ENCODE data around the gene DOCK1.

Gene DOCK1

DNA sequence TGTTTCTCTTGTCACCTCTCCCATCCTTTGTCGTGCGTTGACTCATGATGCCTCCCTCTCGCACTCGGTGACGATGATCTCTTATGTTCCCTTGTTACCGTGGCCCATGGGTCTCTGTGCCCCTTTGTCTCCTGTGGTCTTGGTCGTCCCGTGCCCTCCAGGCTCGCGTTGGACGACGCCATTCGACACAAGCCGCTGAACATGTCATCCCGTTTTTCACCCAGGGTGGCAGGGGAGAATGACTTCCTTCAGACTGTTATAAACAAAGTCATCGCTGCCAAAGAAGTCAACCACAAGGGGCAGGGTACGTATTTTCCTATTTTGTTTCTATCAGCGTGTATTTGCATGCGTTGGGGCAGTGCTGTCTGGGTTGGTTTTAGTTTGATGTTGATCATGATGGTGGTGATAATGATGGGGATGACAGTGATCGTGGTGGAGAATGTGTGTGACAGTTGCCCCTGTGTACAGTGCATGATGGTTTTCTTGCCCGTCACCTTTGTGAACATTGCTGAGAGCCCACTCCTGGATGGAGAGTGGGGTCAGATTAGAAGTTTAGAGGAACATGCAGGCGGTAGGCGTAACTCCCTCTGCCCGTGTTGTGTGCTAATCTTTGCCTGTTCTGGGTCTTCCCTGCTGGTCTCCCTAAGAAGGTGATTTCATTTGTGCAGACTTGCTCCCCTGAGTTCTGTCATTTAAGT is 107.0 kb downstream of the DOCK1 start:
- DNase-seq (ENCODE audit: low spot score), result no peak

GRCh38 chr10:127012769-127013152 is 107.5 kb downstream of the DOCK1 start:
- DNase-seq (ENCODE audit: low spot score), result peak; percentile 62

- DNase-seq (ENCODE audit: low spot score), result peak; percentile 47
These were observed 108.0 kb downstream of the DOCK1 start for GRCh38 chr10:127013211-127013656.

- DNase-seq (ENCODE audit: low spot score), result peak; percentile 44
These were observed 108.7 kb downstream of the DOCK1 start for GRCh38 chr10:127013691-127014473.

- DNase-seq (ENCODE audit: low spot score), result no peak
These were observed 109.4 kb downstream of the DOCK1 start for GRCh38 chr10:127014671-127015070.

GRCh38 chr10:127015373-127015772 is 110.1 kb downstream of the DOCK1 start:
- no peak for DNase-seq (ENCODE audit: low spot score)

- DNase-seq (ENCODE audit: low spot score), result no peak
These were observed 111.1 kb downstream of the DOCK1 start for GRCh38 chr10:127016331-127016730.

DNA sequence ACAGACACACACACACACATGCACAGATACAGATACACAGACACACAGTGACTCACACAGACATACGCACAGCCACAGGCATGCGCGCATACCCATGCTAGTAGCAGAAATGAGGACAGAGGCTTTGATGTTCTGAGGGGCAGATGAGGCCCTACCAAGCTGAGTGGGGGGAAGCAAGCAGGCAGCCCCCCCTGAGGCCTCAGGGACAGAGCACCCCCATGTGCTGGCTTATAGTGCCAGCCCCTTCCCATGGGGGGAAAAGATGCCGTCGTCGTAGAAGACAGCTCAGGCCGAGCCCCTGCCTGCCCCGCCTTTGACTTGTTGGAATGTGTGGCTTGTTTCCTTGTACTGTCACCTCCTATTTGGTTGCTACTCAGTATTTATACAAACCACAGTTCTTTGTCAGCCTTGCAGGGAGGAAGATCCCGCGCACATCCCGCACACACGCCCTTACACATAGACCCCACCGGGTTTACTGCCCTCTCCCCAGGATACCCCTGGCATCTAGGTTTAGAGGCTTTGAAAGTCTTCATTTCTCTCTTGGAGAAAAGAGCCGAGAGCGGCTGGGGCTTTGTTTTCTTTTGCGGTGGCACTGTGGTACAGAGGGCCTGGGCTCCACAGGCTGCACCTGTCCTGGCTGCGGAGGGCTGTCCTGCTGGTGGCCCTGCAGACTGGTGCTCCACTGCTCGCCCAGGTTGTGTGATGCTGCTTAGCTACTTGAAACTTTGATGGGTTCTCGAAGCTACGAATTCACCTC is 112.5 kb downstream of the DOCK1 start:
- peak; percentile 7 for DNase-seq (ENCODE audit: low spot score)

GRCh38 chr10:127018298-127018650 is 113.0 kb downstream of the DOCK1 start:
- DNase-seq (ENCODE audit: low spot score), result no peak

GRCh38 chr10:127018766-127019165 is 113.5 kb downstream of the DOCK1 start:
- no peak for DNase-seq (ENCODE audit: low spot score)

DNA sequence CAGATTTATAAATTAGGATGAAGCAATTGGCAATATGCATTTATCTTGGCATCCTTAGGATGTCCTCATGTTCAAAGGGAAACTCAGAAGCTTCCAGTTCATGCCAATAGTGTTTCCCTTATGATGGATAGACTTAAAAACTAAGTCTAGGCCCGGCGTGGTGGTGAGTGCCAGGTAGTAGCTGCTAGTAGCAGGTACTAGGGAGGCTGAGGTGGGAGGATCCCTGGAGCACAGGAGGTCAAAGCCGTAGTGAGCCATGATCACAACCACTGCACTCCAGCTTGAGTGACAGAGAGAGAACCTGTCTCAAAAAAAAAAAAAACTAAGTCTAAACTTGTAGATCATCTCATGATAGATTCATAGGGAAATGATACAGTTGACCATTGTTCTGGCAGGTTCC is 115.0 kb downstream of the DOCK1 start:
- no peak for DNase-seq (ENCODE audit: low spot score)

GRCh38 chr10:127021801-127022200 is 116.6 kb downstream of the DOCK1 start:
- no peak for DNase-seq (ENCODE audit: low spot score)

GRCh38 chr10:127024685-127025435 is 119.6 kb downstream of the DOCK1 start:
- no peak for DNase-seq (ENCODE audit: low spot score)

DNA sequence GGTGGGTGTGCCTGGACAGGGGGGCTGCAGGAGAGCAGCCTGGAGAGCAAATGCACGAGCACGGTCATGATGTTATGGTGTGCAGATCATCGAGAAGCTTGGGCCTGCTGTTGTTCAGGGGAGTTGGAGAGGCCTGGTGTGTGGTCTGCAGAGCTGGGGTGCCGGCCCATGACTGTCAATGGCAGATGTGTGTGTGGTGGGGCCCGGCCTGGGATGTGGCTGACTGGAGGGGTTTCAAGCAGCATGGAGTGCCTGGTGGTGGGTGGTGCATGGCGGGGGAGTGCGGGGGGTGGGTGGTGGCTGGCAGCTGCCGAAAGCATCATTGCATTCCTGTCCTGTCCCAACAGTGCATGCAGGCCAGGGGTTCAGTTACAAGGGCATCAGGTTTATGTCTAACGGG is 122.6 kb downstream of the DOCK1 start:
- DNase-seq (ENCODE audit: low spot score), result no peak

GRCh38 chr10:127028556-127028955 is 123.3 kb downstream of the DOCK1 start:
- DNase-seq (ENCODE audit: low spot score), result no peak

- DNase-seq (ENCODE audit: low spot score), result no peak
These were observed 123.8 kb downstream of the DOCK1 start for GRCh38 chr10:127029061-127029460.

DNA sequence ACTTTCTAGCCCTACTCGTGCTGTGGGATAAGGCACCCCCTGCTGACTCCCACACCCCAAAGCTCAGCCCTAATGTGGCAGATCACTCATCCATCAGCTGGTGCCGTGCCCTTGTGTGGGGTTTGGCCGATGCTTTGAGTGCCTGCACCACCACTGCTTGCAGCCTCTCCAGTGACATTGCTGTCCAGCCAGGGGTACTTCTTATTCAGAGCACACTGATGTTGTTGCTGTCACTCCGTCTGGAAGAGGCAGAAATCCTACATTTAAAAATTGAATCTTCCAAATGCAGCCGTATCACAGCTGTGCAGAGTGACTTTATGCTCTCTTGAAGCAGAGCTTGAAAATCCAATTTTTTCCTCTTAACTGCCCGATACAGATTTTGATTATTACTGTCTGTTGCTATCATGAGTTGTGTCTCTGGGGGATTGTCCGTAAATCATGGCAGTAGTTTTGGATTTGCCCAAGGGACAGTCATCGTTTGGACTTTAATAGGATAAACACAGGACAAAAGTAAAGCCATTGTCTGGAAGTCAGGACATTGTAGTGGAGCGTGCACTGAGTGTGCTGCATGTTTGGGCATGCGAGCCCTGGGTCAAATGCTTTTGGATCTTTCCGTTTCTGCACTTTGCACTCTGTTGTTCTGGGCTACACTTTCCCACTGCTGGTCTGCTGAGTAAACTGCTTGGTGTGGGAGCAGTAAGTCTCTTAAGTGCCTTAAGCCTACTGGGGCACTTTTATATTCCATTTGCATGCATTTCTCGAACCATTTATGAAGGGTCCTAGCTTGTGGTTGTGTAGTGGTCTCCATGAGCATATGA is 128.2 kb downstream of the DOCK1 start:
- no peak for DNase-seq (ENCODE audit: low spot score)

- no peak for DNase-seq (ENCODE audit: low spot score)
These were observed 128.9 kb downstream of the DOCK1 start for GRCh38 chr10:127034034-127034633.

GRCh38 chr10:127034790-127035189 is 129.6 kb downstream of the DOCK1 start:
- no peak for DNase-seq (ENCODE audit: low spot score)

- DNase-seq (ENCODE audit: low spot score), result no peak
These were observed 130.6 kb downstream of the DOCK1 start for GRCh38 chr10:127035827-127036226.

DNA sequence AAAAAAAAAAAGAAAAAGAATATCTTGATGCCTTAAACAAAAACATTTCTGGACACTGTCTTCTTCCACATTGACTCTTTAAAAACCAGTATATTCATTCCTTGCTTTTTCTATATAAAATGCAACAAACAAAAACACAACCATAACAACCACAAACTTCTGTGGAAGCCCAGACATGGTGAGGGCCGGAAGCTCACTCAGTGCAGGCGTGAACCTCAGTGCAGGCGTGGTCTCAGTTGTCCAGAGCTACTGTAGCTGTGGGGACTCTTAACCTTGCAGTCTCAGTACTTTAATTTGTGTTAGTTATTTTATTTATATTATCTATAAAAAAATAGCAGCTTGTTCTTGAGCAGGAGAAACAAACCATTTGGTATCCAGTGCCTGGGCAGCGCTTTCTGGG is 131.8 kb downstream of the DOCK1 start:
- DNase-seq (ENCODE audit: low spot score), result no peak
